ENCODE data around the gene TIMP3. TPM values are rescaled to one million over a fixed set of nuclear protein-coding genes. Genes with fewer than 3 reads are reported as not detected.

Gene TIMP3
- total RNA-seq, 1 experiment from 2014 or later = 12.3 TPM

DNA sequence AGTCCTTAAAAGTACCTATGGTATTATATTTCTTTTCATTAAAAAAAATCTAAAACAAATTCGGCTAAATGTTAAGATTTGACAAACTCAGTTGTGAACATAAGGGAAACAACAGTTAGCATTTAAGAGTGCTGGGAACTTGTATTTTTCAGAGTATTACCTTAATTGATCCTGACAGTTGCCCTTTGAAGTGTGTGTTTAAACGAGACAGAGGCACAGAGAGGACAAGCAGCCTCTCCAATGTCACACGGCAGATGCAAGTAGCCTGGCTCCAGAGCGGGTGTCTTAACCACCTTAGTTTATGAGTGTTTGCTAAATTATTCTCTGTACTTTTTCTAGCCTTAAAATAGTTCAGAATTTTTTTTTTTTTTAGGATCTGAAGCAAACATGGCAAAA lies 80.9 kb downstream of the TIMP3 start:
- Mint-ChIP-seq H3K27me3 (ENCODE audit: unreplicated experiment) (peaks cover 85% of the 10 kb centered on the region), H3K27ac (ENCODE audit: unreplicated experiment) (no peak overlapping the region), H3K9me3 (ENCODE audit: low read depth, unreplicated experiment) (no peaks in the 10 kb centered on the region), H3K4me1 (ENCODE audit: low read depth, unreplicated experiment) (no peaks in the 10 kb centered on the region), H3K4me3 (ENCODE audit: low read depth, unreplicated experiment) (no peak overlapping the region), H3K36me3 (ENCODE audit: insufficient read depth, unreplicated experiment) (no peaks in the 10 kb centered on the region)
- no TSS peak for BruUV-seq (replicated peaks)
- DNase-seq = no peak
- TF ChIP-seq CTCF (IDR thresholded peaks at IDR 0.05; ENCODE audit: unreplicated experiment) = no peak
- intact Hi-C loops (cut with micrococcal nuclease; ENCODE audit: unreplicated experiment) = no loop called here
- CTCF ChIA-PET = no interaction called here

DNA sequence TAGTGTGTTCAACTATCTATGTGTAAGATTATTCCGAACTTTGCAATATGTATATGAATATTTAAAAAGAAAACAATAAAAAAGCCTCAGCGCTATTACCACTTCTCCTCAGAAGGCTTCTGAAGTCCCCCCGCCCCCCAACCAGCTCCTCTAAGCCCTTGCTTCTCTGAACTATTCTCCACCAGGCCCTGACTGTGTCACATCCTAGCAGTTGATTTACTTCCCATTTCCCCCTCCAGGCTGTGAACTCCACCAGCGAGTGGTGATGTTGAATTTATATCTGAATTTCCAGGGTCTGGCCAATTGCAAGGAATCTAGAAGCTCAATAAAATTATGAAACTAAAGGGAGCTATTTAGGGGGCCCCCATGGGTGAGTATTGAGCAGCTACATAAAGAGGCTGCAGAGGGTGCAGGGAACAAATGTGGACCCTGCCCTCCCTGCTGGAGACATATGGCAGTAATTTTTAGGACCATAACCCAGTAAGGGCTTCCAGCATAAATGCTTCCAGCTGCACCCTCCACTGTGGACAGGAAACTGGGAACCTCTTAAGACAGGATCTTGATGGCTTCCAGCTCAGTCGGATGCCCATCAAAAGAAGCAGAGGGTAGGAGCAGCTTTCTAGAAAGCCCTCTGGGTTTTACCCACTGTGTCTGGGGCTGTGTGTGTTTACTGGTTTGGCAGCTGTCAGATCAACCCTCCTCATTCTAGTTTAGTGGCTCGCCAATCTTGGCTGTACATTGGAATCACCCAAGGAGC lies 81.4 kb downstream of the TIMP3 start:
- CTCF ChIA-PET = interaction anchor here (0.6 kb wide), 1 partner anchor 85 kb away, joined by 5 read pairs; no protein-coding TSS in a partner anchor
- Mint-ChIP-seq H3K27me3 (ENCODE audit: unreplicated experiment) (peaks cover 79% of the 10 kb centered on the region), H3K4me1 (ENCODE audit: low read depth, unreplicated experiment) (no peaks in the 10 kb centered on the region), H3K36me3 (ENCODE audit: insufficient read depth, unreplicated experiment) (no peaks in the 10 kb centered on the region), H3K27ac (ENCODE audit: unreplicated experiment) (no peak overlapping the region), H3K4me3 (ENCODE audit: low read depth, unreplicated experiment) (no peak overlapping the region), H3K9me3 (ENCODE audit: low read depth, unreplicated experiment) (no peaks in the 10 kb centered on the region)
- no peak for DNase-seq
- BruUV-seq (replicated peaks) = no TSS peak
- no peak for TF ChIP-seq CTCF (IDR thresholded peaks at IDR 0.05; ENCODE audit: unreplicated experiment)
- intact Hi-C loops (cut with micrococcal nuclease; ENCODE audit: unreplicated experiment) = no loop called here

DNA sequence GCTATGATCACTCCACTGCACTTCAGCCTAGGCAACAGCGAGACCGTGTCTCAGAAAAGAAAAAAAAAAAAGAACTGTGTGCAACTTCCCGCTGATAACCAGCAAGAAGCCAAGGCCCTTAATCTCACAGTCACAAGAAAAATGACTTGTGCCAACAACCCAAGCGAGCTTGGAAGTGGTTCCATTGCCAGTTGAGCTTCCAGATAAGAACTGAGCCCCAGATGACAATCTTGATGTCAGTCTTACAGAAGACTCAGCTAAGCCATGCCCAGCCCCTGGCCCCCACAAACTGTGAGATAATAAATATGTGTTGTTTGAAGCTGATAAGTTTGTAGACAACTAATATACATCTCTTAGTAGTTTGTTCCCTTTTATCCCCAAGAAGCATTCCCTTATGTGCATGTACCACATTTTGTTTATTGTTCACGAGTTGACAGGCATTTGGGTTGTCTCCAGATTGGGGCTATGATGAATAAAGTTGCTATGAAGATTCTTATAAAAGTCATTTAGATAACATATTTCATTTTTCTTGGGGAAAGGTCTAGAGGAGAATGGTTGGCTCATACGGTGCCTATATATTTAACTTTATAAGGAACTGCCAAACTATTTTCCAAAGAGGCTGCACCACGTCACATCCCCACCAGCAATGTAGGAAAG lies 85.9 kb downstream of the TIMP3 start:
- H3K4me3 Mint-ChIP-seq (ENCODE audit: low read depth, unreplicated experiment) = no peak overlapping the region
- H3K9me3 Mint-ChIP-seq (ENCODE audit: low read depth, unreplicated experiment) = no peaks in the 10 kb centered on the region
- no peak for TF ChIP-seq CTCF (IDR thresholded peaks at IDR 0.05; ENCODE audit: unreplicated experiment)
- intact Hi-C loops (cut with micrococcal nuclease; ENCODE audit: unreplicated experiment) = no loop called here
- CTCF ChIA-PET = no interaction called here
- no peaks in the 10 kb centered on the region for H3K36me3 Mint-ChIP-seq (ENCODE audit: insufficient read depth, unreplicated experiment)
- no TSS peak for BruUV-seq (replicated peaks)
- H3K27ac Mint-ChIP-seq (ENCODE audit: unreplicated experiment) = no peak overlapping the region
- peaks cover 34% of the 10 kb centered on the region for H3K27me3 Mint-ChIP-seq (ENCODE audit: unreplicated experiment)
- no peaks in the 10 kb centered on the region for H3K4me1 Mint-ChIP-seq (ENCODE audit: low read depth, unreplicated experiment)
- no peak for DNase-seq

- no TSS peak for BruUV-seq (replicated peaks)
- CTCF ChIA-PET = no interaction called here
- Mint-ChIP-seq H3K36me3 (ENCODE audit: insufficient read depth, unreplicated experiment) (no peaks in the 10 kb centered on the region), H3K4me1 (ENCODE audit: low read depth, unreplicated experiment) (no peaks in the 10 kb centered on the region), H3K4me3 (ENCODE audit: low read depth, unreplicated experiment) (no peak overlapping the region), H3K27me3 (ENCODE audit: unreplicated experiment) (peaks cover 19% of the 10 kb centered on the region), H3K9me3 (ENCODE audit: low read depth, unreplicated experiment) (no peaks in the 10 kb centered on the region), H3K27ac (ENCODE audit: unreplicated experiment) (no peak overlapping the region)
- intact Hi-C loops (cut with micrococcal nuclease; ENCODE audit: unreplicated experiment) = no loop called here
- no peak for TF ChIP-seq CTCF (IDR thresholded peaks at IDR 0.05; ENCODE audit: unreplicated experiment)
- no peak for DNase-seq
These were observed 87.5 kb downstream of the TIMP3 start for GRCh38 chr22:32888976-32889375.
